Measurements from ENCODE around the gene LIFR.
"Not testable (repeated sequence)": the region's sequence is repeated elsewhere in the genome, so short reads cannot be mapped to it uniquely, and the experiment has no call there.

The LIFR gene

DNA sequence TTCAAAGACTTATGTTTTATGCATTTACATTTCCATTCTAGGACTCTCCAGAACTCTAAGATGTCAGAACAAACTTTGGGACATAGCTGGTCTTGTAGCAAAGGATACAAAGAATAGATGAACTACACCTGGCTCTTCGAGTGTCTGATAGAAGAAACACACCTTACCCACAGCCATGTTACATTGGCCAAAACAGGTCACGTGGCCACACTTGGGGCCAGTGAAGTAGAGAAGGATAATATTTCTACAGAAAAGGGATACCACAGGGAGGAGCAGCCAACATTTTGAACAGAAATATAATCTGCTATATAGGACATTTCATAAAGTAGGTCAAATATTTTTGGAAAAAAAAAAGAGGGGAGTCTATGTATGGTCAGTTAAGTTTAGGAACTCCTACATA lies 22.7 kb upstream of the LIFR start:
- DNase-seq, result no peak

DNA sequence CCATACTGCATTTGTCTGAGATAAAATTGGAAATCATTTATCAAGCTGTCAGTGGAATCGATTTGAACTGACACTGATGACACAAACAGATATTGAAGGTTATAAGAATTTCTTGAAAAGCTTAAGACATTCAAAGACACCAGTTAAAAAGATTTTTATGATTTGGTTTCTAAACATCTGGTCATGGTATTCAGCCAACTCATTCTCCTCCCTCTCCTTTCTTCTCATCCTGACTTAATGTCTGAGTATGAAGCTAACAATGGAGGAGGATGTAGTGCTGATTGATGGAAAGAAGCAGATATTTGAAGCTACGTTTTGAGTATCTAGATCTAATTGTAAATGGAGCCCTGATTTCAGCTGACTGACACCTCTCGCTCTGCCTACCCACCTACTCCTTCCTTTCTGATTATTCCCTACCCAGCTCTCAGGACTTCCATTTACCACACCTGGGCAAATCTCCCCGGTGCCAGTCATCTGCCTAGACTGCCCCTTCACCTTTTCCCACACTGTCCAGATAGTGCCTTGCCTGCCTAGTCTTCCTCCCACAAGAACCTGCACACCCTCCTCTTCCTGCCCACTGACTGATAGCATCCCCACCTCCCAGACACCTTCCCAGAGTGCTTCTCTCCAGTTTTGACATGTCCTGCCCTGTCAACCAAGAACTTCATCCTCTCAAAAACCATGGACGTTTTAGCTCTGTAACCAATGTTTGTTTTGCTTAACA lies 20.7 kb upstream of the LIFR start:
- no peak for DNase-seq

DNA sequence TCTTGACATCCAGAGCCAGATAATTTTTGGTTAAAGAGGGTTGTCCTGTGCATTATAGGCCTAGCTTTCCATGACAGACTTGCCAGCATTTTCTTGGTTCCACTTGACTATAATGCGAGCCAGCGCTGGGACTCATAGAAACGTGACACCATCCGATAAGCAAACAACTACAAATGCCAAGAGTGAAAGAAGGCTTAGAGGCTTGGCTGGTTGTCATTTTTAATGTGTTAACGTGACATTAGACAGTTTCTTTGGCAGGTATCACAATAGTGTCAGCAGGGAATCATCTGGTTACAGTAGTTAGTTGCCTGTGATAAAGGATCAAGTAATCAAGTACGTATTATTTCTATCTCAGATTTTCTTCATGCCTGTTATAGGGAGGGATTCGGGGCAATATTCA lies 20.0 kb upstream of the LIFR start:
- no peak for DNase-seq

DNA sequence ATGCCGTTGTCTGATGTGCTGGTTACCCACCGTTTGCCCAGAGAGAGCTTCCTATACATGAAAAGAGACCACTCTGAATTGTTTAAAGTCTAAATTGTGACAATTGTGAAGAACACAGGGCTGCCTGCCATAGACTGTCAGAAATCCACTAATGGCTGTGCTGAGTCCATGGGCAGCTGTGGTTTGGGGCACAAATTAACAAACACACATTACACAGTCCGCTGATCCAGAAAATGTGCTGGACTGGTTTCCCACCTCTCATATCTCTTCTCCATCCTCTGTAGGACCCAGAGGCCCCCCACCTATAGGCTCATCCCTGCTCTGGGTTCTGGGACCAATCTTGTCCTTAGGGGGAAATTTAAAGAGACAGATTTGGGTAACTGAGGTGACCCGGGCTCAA lies 19.0 kb upstream of the LIFR start:
- DNase-seq, result no peak

DNA sequence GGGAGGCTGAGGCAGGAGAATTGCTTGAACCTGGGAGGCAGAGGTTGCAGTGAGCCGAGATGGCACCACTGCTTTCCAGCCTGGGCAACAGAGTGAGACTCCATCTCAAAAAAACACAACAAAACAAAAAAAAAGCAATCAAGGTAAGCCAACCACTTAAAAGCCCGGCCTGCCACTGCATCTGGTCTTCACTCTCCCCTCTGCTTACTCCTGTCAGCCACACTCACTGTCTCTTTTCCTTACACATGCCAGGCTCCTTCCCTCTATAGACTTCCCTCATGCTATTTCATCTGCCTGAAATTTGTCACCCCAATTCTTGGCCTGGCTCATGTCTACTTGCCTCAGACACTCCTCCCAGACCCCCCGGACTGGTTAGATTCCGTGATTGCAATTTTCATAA lies 17.6 kb upstream of the LIFR start:
- no peak for DNase-seq

DNA sequence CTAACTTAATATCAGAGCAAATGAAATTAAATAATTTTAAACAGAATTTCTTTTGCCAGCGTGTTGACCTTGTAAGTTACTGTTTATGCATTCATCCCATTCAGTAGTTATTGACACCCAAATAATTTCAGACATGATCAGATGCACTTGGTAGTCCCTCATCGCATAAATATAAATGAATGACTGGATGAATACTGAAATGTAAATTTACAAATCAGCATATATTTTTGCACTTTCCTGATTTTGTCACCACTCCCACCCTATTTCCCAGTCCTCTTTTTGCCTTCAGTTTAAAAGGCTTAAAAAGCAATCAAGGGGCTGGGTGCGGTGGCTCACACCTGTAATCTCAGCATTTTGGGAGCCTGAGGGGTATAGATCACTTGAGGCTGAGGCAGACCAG lies 17.1 kb upstream of the LIFR start:
- no peak for DNase-seq

DNA sequence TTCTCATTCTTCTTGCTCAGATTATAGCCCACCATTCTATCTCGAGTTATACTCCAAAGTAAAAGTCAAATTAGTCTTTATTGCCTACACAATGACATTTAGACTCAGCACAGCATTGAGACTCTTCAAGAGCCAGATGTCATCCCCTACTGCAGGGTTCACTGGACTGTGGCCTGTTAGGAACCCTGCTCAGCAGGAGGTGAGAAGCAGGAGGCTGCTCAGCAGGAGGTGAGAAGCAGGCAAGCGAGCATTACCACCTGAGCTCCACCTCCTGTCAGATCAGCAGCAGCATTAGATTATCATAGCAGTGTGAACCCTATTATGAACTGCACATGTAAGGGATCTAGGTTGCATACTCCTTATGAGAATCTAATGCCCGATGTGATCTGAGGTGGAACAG lies 12.7 kb upstream of the LIFR start:
- DNase-seq, result no peak

DNA sequence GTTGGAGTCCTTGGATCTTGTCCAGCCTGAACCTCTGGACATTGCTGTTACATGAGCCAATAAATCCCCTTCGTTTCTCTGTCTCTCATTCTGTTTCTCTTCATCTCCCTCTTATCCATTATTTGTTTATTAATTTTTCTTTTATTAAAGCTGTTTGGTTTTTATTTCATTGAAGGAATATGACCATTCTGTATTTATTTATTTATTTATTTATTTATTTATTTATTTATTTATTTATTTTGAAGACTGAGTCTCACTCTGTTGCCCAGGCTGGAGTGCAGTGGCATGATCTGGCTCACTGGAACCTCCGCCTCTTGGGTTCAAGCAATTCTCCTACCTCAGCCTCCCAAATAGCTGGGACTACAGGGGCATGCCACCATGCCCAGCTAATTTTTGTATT lies 10.9 kb upstream of the LIFR start:
- DNase-seq, result not testable (repeated sequence)

DNA sequence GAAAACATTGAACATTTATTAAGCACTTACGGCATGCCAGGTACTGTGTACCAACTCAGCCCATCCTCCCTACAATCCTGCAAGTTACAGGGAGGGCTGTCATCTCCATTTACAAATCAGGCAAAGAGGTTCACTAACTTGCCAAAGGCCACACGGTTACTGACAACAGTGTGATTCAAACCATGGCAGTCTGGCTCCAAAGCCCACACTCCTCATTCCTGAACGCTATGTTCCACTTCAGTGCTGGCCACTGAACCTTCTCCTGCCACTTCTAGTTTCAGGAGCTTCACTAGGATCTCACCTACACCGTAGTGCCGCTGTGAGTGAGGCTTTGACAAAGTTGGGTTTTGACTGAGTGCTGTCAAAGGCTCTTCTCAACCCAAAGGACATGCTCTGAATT lies 7.2 kb upstream of the LIFR start:
- no peak for DNase-seq

DNA sequence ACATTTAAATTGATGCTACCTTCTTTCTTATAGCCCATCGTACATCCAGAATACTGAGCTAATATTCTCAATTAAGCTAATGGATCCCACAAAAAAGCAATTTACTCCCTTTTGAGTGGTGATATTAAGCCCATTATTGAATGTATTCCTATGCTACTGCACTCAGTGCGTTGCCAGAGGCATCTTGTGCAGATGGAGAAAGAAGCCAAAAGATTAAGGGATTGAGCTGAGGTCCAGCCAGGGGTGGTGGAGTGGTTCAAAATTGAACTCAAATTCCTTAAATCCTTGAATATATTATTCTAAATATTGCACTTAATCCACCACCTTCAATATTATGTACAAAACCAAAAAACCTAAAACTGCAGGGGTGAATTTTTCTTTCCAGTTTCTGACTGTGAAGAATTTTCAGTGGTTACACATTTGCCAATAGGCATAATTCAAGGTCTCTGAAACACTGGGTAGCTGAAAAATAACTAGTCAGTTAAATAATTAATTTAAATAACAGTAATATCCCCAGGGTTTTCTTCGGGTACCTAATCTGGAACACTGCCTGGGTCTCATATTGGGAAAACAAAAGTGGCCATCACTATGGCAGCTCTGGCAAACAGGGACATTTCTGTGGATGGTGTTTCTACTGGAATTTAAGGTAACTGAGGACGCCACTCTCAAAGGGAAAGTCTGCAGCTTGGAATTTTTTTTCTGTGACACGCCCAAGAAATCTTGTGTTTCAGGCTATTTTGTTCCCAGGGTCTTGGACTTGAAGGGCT lies 6.2 kb upstream of the LIFR start:
- no peak for DNase-seq

DNA sequence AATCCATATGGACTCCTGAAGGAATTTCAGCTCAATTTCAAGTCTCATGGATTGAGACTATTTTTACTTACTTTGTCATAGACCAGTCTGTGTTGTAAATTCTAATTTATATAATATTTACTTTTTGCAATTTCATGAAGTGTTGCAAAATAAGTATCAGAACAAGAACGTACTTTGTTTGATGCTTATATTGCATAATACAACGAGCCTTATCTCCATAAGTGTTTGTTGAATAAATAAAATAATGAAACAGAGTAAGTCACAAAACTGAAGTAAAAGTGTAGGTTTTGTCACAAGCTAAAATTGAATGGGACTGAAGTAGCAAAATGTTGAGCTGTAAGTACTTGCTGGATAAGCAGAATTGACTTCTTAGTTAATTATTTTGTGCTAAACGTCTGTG lies 3.0 kb upstream of the LIFR start:
- DNase-seq, result no peak

DNA sequence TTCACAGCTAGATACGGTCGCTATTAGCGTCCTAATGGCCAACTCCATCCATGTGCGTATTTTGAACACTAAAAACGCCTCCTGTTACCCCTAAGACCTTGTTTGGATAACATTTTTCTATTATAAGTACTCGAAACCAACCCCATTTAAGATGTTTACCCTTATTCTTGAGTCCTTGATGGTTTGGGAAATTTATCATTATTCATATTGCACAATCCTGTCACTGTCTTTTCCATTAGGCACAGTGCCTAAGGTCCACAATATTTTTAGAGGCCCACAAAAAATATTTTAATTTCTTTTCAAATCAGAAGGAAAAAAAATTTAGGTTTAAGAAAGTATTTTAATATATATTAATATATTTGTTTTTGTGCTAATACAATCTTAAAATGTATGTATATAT lies 1.3 kb upstream of the LIFR start:
- DNase-seq, result no peak

DNA sequence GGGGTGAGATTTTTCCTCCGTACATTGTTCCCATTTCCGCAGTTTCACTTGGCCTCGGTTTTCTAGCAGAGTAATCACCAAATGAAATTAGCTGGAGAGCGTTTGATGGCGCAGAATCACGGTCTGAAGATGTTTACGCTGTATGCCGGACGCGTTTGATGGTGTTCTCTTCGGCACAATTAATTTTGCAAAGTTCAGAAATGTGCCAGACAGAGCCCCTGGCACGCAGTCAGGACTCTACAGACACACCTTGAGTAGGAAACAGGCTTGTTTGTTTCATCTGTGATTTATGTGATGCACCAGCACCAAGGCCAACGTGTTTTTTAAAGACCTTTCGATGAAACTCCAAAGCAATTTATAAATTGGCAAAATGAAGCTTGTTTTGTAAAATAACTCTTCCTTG lies 863 bp upstream of the LIFR start:
- no peak for DNase-seq

DNA sequence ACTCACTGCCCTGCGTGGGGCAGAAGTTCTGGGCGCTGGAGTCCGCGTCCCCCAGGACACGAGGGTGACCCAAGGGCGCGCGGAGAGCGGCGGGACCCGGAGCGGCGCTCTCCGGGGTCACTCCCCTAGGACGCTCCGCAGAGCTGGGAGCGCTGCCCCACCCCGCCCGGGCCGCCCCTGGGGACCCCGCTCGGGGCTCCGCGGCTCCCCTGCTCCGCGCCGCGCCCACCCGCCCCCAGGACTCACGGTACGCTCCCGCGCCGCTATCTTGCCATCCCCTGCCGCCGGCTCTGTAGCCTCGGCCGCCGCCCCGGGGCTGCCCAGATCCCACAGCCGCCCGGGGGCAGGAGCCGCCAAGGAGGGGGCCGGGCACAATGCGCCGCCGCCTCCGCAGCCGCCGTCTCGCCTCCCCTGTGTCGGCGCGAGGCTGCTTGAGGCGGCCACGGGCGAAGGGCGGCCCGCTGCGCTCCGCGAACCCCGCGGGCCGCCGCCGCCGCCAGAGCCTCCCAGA lies 303 bp downstream of the LIFR start:
- DNase-seq, result no peak

DNA sequence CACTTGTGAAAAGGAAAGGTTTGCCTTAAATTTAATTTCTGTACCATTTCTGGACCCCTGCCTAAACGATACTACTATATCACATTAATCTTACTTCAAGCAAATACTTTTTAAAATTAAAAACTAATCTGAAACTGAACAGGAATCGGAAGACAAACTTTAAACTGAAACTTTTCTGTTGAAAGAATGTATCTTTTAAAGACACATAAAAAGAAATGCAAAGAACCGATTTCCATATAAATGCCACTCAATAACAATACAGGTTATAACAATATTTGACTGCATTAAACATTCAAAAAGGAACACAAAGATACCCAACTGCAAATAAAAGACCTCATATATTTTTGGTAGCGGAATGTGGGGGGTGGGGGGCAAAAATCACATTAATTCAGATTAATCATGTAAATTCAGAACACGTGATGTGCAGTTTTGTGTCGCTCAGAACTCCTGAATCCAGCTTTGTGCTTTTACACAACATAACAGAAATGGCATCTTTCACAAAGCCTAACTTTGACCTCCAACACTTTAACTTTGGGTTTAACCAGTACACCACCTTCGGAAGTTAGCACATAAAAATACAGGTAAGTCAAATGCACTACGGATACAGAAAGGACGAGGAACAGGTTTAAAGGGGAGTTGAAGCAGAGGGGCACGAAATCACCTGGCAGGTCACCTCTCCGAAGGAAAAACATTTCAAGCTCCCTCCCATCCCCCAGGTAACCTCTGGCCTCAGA lies 925 bp downstream of the LIFR start:
- no peak for DNase-seq

DNA sequence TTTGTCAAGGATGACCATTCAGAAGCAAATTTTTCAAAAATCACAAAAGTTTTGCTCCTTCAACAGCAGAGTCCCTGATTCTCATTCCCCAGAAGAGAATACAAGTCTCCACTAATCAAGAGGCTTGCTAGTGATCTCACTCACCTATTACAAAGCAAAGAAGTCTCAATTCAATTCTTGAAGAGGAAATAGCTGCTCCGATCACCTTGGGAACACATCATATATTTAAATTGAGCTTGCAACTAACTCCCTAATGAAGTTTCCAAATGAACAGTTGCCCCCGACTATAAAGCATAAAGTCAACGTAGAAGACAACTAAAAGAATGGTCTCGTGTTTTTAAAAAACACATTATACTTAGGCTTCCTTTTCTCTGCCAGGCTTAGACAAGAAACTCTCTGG lies 1.6 kb downstream of the LIFR start:
- no peak for DNase-seq

DNA sequence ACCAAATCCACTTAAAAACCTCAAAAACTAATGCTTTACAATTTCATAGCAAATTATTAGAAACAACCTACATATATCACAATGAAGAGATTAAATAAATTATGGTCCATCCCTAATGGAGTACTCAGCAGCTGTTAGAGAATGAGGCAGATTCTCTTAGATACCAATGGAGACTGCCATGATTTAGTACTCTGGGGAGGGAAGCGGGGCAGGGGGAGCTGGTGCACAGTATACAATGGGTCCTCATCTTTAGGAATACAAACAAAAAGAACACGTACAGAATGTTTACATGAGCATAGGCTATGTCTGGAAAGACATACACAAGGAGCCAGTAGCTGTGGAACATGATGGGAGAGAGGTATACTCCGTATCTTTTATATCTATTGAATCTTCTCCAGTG lies 2.0 kb downstream of the LIFR start:
- no peak for DNase-seq

DNA sequence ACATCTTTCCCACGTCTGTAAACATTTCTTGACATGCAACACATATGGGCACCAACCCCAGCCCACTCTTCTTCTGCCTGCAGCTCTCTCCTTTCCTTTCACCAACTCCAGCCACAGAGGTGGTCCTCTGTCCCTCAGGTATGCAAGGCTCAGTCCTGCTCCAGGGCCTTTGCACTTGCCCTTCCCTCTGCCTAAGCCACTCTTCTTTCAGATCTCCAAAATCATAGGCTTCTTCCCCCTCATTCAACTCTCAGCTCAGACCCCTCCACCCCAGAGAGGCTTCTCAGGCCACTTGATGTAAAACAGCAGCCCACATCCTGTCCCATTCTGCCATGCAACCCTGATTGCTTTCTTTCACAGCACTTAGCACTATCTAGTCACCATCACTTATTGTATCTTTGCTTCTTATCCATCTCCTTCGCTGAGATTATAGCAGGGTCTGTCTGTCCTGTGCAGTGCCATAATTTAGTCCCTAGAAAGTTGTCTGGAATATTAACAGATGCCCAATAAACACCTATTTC lies 3.4 kb downstream of the LIFR start:
- DNase-seq, result no peak

DNA sequence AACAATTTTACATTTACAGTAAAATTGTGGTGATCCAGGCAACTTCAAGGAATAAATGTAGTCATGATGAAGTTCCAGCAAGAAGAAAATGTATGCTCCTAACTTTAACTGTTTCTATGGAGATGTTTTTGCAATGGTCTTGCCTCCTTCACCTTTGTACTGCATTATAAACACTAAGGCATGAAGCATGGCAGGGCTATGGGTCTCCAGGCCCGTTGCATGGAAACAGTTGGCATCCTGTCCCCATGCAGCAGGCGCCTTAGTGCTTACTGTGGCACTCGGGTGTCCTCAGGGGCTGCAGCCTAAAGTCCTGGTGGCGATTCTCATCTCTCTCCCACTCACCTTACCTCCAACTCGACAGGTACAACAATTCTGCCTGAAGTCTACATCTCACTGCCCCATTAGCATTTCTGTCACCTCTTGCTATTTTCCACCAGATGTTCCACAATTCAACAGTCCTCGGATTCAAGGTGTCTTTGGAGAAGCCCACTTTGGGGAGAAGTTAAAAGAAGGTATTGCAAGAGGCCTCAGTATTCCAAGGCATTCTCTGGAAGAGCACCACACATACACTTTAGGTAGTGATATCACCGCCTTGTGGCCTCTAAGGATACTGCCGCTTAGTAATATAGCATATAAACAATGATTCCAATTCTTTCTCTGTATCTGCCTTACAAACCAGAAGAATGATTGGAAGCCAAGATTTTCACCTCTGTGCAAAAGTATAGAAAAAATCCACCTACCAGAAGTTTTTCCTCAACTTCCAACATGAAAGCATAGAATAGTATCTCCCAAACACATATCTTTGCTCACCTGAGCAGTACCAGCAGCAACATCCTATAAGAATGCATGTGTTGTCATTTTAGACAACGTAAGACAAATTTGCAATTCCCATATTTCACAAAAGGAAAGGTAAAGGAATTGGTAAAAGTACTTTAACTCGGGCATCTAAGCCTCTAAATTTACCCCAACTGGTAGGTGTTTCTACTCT lies 5.1 kb downstream of the LIFR start:
- peak in 1 of 2 donors; percentile 14 for DNase-seq

DNA sequence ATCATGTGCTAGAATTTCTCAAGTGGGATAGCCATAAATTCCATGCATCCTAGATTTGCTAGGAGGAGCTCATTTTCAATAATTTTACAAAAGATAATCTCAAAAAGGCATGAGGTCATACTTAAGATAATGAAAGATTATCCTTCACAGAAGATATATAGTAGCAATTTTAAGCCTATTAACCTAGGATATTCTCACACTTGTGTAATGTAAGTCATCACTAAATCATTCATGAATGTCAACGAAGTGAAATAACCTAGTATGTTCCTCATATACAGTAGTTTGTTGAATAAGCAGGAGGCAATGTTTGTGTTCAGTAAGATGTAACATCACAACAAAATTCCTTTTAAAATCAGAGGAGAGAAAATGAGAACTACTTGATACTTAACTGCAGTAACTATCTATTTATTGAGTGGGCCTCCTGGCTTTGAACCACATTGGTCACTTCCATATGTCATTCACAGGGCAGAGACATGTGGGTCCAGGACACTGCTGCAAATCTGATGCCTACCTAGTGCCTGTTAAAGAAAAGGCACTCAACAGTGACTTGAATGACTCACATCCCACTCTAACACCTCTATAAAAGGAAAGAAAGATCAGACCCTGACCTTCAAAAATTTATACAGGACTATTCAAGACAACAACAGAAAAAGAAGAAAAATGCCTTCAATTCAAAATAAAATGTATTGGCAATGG lies 8.2 kb downstream of the LIFR start:
- DNase-seq, result no peak

DNA sequence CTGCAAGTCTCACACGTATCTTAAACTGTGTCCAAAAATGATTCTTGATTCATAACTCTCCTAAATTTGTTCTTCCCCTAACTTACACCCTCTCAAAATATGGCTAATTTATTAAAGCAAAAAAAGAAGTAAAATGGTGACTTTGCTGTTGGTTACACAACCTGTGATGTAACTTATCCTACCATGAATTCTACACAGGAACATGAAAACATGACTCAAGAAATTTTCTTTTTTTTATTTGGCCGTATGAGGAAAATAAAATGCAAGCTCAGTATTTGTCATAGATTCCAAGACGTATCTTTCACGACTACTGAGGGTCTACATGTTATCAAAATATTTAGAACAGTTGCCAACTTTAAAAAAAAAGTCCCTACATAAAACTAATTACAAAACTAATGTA lies 9.2 kb downstream of the LIFR start:
- DNase-seq, result no peak

DNA sequence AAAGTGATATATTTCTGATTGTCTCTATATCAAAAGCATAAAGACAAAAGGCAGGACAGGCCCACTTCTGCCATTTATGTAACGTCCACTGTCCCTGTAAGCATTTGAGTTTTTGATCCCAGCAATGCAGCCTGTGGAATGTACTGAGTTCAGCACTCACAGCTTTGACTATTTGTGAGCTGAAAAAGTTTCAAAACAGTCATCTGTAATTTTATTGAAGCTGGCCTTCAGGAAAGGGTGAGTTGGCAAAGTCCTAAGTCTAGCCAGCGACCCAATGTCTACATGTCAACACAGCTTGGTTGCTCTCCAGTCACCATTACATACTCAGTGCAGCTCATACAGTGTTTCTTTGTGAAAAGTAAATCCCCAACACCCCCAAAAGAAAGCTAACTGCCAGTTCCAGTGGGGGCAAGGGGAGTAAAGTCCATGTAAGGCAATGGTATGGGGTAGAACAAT lies 9.7 kb downstream of the LIFR start:
- DNase-seq, result no peak

All from CD4-positive, alpha-beta T cell treated with Interferon alpha-2 for 1 hour (primary cell).